Lung (tissue), 12 donors: Measurements from ENCODE around the gene LECT2. TPM values are rescaled to one million over a fixed set of nuclear protein-coding genes. Genes with fewer than 3 reads are reported as not detected.

ENCODE experiments used
- ATAC-seq: fragments of 200-7000 bp; cut with Tn5 transposase; one replicate; pipeline ENCODE4 v1.9.1; 2020; ENCODE audit warnings: moderate number of reproducible peaks; ENCODE audit not compliant: insufficient read depth, low FRiP score
- DNase-seq, 3 donors: peaks; one replicate each; pipeline ENCODE4 v3.0.0-alpha.2; 2013 to 2017
- H3K27ac ChIP-seq, 2 donors: one replicate each; pipeline ENCODE4 v1.5.1; 2013; ENCODE audit warnings: mild to moderate bottlenecking in 2 of 2, moderate library complexity in 2 of 2, control low read depth in 1 of 2, inconsistent platforms in 1 of 2, low read depth in 1 of 2, low read length in 1 of 2
- H3K27me3 ChIP-seq, 3 donors: one replicate each; pipeline ENCODE4 v1.5.1; 2013; ENCODE audit warnings: low read length in 2 of 3; ENCODE audit not compliant: control insufficient read depth in 3 of 3, insufficient read depth in 3 of 3
- H3K36me3 ChIP-seq, 4 donors: one replicate each; pipeline ENCODE4 v1.5.1; 2013; ENCODE audit warnings: low read length in 4 of 4, mild to moderate bottlenecking in 1 of 4, moderate library complexity in 1 of 4; ENCODE audit not compliant: control insufficient read depth in 4 of 4, insufficient read depth in 4 of 4
- H3K4me1 ChIP-seq, 5 donors: one replicate each; pipeline ENCODE4 v1.5.1; 2013; ENCODE audit warnings: low read length in 5 of 5, mild to moderate bottlenecking in 2 of 5, moderate library complexity in 1 of 5; ENCODE audit not compliant: control insufficient read depth in 5 of 5, insufficient read depth in 5 of 5
- H3K4me3 ChIP-seq: one replicate; pipeline ENCODE4 v1.5.1; 2013; ENCODE audit warnings: mild to moderate bottlenecking, control low read depth, moderate library complexity
- H3K9ac ChIP-seq, 2 donors: one replicate each; pipeline ENCODE4 v1.5.1; 2013; ENCODE audit warnings: low read length in 2 of 2, control low read depth in 1 of 2; ENCODE audit not compliant: insufficient read depth in 1 of 2
- H3K9me3 ChIP-seq, 4 donors: one replicate each; pipeline ENCODE4 v1.5.1; 2013; ENCODE audit warnings: low read length in 3 of 4, mild to moderate bottlenecking in 1 of 4, moderate library complexity in 1 of 4; ENCODE audit not compliant: control insufficient read depth in 4 of 4, insufficient read depth in 3 of 4
- WGBS, 2 donors: extraction: QIAGEN DNeasy Blood & Tissue Kit; methylation state at CpG; one replicate each; pipeline ENCODE4 v1.1.7; 2013; 5-methylcytosine and 5-hydroxymethylcytosine counted together
- polyA plus RNA-seq, 2 donors: library from polyadenylated mRNA; stranded (reverse); fragments of 200-250 nt; gene quantifications; one replicate each; pipeline ENCODE4 v1.2.1, GENCODE V29; 2013
- total RNA-seq, 2 donors: library from RNA; depleted of rRNA in 1 of 2; stranded (reverse); fragments of >200 nt in 1 of 2; gene quantifications; one replicate each; pipeline ENCODE4 v1.2.1, GENCODE V29; 2014 to 2021
- TF ChIP-seq, protein P1 (sequence below): IDR thresholded peaks from 2 replicates; pipeline ENCODE4 v1.5.1; 2012; ENCODE audit warnings: mild to moderate bottlenecking; ENCODE audit errors: control extremely low read depth, extremely low read depth
- donor health status: control.
- donor health status: control.
- donor health status: Bipolar disorder and iron deficiency.
- donor health status: healthy.
- donor health status: DM: yes; HTN: yes; CAD: no.

The LECT2 gene
- total and polyA plus RNA-seq, 4 donors = not detected

DNA sequence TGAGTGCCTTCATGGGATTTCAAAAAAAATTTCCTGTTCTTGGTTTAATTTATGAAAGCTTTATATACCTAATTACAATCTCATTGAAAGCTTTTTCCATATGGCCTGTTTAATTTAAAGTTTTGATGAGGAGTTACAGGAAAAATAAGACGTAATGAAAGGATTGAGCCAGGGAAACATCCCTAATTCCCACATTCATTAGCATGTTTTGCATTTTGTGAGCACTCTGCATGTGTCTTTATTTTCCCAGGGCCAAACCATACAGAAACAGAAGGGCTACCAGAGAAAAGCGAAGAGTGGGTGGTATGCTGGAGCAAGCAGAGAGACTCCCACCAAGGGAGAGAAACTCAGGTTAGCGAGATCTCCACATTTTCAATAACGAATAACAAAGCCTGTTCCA lies 20.3 kb upstream of the LECT2 start:
- Histone ChIP-seq H3K36me3 (no peaks in the 10 kb centered on the region), H3K9me3 (peaks cover 0 to 3% (median 0%) of the 10 kb centered on the region in 4 donors), H3K4me1 (peaks cover 0 to 51% (median 5%) of the 10 kb centered on the region in 5 donors), H3K9ac (no peak overlapping the region), H3K4me3 (no peak overlapping the region), H3K27ac (no peak overlapping the region), H3K27me3 (no peaks in the 10 kb centered on the region)
- ATAC-seq (no peak), DNase-seq (peak in 2 of 3 donors; percentile 66 to 68)
- TF ChIP-seq, protein P1, sequence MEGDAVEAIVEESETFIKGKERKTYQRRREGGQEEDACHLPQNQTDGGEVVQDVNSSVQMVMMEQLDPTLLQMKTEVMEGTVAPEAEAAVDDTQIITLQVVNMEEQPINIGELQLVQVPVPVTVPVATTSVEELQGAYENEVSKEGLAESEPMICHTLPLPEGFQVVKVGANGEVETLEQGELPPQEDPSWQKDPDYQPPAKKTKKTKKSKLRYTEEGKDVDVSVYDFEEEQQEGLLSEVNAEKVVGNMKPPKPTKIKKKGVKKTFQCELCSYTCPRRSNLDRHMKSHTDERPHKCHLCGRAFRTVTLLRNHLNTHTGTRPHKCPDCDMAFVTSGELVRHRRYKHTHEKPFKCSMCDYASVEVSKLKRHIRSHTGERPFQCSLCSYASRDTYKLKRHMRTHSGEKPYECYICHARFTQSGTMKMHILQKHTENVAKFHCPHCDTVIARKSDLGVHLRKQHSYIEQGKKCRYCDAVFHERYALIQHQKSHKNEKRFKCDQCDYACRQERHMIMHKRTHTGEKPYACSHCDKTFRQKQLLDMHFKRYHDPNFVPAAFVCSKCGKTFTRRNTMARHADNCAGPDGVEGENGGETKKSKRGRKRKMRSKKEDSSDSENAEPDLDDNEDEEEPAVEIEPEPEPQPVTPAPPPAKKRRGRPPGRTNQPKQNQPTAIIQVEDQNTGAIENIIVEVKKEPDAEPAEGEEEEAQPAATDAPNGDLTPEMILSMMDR = no peak
- WGBS, 2 donors = 96 to 97% methylated on average over 4 of the region's 4 CpGs

DNA sequence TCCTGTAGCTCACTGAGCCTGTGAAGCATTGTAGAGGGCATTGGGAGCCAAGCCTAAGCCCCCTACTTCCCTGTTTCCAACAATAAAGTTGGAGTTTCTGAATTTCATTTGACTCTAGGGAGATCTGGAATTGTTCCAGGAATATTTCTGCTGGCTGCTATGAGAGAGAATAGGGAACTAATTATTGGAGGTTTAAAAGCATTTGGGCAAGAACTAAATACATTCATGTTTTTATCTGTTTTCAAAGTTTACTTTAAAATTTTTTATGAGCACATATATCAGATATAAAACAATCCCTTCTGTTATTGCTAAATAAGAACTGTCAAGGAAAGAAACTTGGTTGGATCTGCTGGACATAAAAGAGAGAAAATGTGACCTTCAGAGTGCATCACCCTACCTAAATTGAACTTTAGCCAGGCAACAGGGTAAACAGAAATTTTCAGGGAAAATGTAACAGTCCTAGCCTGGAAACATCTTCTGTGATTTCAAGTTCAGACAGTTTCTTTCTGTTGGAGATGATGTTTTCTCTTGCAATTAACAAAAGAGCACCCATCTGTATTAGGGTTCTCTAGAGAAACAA lies 19.3 kb upstream of the LECT2 start:
- H3K9me3 ChIP-seq = peaks cover 0 to 3% (median 0%) of the 10 kb centered on the region in 4 donors
- no peak for ATAC-seq
- H3K4me1 ChIP-seq = peaks cover 0 to 41% (median 3%) of the 10 kb centered on the region in 5 donors
- H3K27me3 ChIP-seq = no peaks in the 10 kb centered on the region
- no peak overlapping the region for H3K9ac ChIP-seq
- DNase-seq = peak in 2 of 3 donors; percentile 86 to 87
- TF ChIP-seq, protein P1 = no peak
- H3K27ac ChIP-seq = no peak overlapping the region
- no peak overlapping the region for H3K4me3 ChIP-seq
- H3K36me3 ChIP-seq = no peaks in the 10 kb centered on the region

DNA sequence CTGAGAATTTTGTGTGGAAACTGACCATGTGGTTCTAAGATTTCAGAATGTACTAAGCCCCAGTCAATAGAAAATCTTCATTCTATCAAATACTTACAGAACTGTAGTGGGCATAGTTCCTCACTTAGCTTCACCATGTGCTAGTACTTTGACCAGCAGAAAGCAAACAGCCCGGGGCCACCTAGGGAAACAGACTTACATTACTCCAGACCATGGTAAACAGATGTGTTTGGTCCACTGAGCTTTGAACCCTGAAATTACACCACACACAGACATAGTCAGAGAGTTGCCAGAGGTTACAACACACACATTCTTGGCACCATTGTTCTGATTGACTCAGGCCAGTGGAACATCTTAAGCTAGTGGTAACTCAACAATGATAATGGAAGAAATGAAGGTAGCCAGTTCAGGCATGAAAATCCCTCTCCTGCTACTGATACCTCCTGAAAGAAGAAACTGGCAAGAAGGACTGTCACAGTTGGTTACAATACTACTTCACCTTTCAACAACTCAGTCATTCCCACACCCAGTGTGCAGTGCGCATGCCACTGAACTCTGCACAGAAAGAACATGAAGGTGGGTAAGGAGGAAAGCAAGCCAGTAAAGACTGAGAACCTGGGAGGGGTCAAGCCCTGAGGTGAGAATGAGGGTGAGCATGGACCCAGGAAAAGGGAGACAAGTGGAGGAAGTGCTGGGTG lies 18.7 kb upstream of the LECT2 start:
- 87 to 93% methylated on average over 2 of the region's 2 CpGs for WGBS, 2 donors
- no peak for ATAC-seq
- no peaks in the 10 kb centered on the region for H3K36me3 ChIP-seq

More for the DNA sequence above, 18.7 kb upstream of the LECT2 start:
- H3K4me3 ChIP-seq = no peak overlapping the region
- H3K27me3 ChIP-seq = no peaks in the 10 kb centered on the region
- peaks cover 0 to 3% (median 0%) of the 10 kb centered on the region in 4 donors for H3K9me3 ChIP-seq
- no peak overlapping the region for H3K27ac ChIP-seq
- H3K4me1 ChIP-seq = peaks cover 0 to 40% (median 3%) of the 10 kb centered on the region in 5 donors
- TF ChIP-seq, protein P1 = no peak
- DNase-seq = peak; percentile 28 to 71 (median 42)
- no peak overlapping the region for H3K9ac ChIP-seq
